HG03095 (cell line): ENCODE data around the gene UQCRQ.

Experiments used
- ATAC-seq: cut with Tn5 transposase; IDR thresholded peaks from one replicate; pipeline ENCODE4 v1.9.1; 2021; ENCODE audit warnings: moderate library complexity; ENCODE audit not compliant: unreplicated experiment

UQCRQ gene

DNA sequence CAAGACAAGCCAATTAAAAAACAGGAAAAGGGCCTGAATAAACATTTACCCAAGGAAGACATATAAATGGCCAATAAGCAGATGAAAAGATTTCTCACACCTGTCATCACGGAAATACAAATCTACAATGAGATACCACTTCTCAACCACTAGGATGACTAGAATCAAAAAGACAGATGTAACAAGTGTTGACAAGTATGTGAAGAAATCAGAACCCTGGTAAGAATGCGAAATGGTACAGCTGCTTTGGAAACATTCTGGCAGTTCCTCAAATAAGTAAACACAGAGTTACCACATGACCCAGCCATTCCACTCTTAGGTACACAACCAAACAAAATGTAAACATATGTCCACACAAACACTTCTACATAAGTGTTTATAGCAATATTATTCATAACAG, 39.5 kb downstream of the UQCRQ start:
- no peak for ATAC-seq

- no peak for ATAC-seq
Measured at GRCh38 chr5:132907161-132907560, 40.7 kb downstream of the UQCRQ start.

GRCh38 chr5:132909702-132910101, 43.3 kb downstream of the UQCRQ start:
- no peak for ATAC-seq

DNA sequence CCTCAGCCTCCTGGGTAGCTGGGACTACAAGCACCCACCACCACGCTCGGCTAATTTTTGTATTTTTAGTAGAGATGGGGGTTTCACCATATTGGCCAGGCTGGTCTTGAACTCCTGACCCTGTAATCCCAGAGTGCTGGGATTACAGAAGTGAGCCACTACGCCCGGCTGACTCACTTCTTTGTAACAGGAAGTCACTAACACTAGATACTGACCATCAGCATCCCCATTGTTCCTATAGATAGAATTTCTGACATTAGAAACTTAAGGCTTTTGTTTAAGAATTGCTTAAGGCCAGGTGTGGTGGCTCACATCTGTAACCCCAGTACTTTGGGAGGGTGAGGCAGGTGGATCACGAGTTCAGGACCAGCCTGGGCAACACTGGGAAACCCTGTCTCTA, 49.2 kb downstream of the UQCRQ start:
- ATAC-seq: no peak

DNA sequence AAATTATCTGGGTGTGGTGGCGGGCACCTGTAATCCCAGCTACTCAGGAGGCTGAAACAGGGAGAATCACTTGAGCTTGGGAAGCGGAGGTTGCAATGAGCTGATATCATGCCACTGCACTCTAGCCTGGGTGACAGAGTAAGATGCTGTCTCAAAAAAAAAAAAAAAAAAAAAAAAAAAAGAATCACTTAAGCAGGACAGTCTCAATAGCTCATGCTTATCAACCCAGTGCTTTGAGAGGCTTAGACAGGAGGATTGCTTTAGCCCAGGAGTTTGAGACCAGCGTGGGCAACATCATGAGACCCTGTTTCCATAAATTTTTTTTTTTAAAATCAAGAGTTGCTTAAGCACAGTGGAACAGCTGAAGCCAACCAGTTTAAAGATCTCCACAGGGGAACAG, 49.6 kb downstream of the UQCRQ start:
- ATAC-seq: no peak
